Lung (tissue), 12 donors: ENCODE data around the gene UTS2. TPM values are rescaled to one million over a fixed set of nuclear protein-coding genes. Genes with fewer than 3 reads are reported as not detected.

Experiments
- ATAC-seq: fragments of 200-7000 bp; cut with Tn5 transposase; one replicate; pipeline ENCODE4 v1.9.1; 2020; ENCODE audit warnings: moderate number of reproducible peaks; ENCODE audit not compliant: insufficient read depth, low FRiP score
- DNase-seq, 3 donors: peaks; one replicate each; pipeline ENCODE4 v3.0.0-alpha.2; 2013 to 2017
- H3K27ac ChIP-seq, 2 donors: one replicate each; pipeline ENCODE4 v1.5.1; 2013; ENCODE audit warnings: mild to moderate bottlenecking in 2 of 2, moderate library complexity in 2 of 2, control low read depth in 1 of 2, inconsistent platforms in 1 of 2, low read depth in 1 of 2, low read length in 1 of 2
- H3K27me3 ChIP-seq, 3 donors: one replicate each; pipeline ENCODE4 v1.5.1; 2013; ENCODE audit warnings: low read length in 2 of 3; ENCODE audit not compliant: control insufficient read depth in 3 of 3, insufficient read depth in 3 of 3
- H3K36me3 ChIP-seq, 4 donors: one replicate each; pipeline ENCODE4 v1.5.1; 2013; ENCODE audit warnings: low read length in 4 of 4, mild to moderate bottlenecking in 1 of 4, moderate library complexity in 1 of 4; ENCODE audit not compliant: control insufficient read depth in 4 of 4, insufficient read depth in 4 of 4
- H3K4me1 ChIP-seq, 5 donors: one replicate each; pipeline ENCODE4 v1.5.1; 2013; ENCODE audit warnings: low read length in 5 of 5, mild to moderate bottlenecking in 2 of 5, moderate library complexity in 1 of 5; ENCODE audit not compliant: control insufficient read depth in 5 of 5, insufficient read depth in 5 of 5
- H3K4me3 ChIP-seq: one replicate; pipeline ENCODE4 v1.5.1; 2013; ENCODE audit warnings: mild to moderate bottlenecking, control low read depth, moderate library complexity
- H3K9ac ChIP-seq, 2 donors: one replicate each; pipeline ENCODE4 v1.5.1; 2013; ENCODE audit warnings: low read length in 2 of 2, control low read depth in 1 of 2; ENCODE audit not compliant: insufficient read depth in 1 of 2
- H3K9me3 ChIP-seq, 4 donors: one replicate each; pipeline ENCODE4 v1.5.1; 2013; ENCODE audit warnings: low read length in 3 of 4, mild to moderate bottlenecking in 1 of 4, moderate library complexity in 1 of 4; ENCODE audit not compliant: control insufficient read depth in 4 of 4, insufficient read depth in 3 of 4
- WGBS, 2 donors: extraction: QIAGEN DNeasy Blood & Tissue Kit; methylation state at CpG; one replicate each; pipeline ENCODE4 v1.1.7; 2013; 5-methylcytosine and 5-hydroxymethylcytosine counted together
- polyA plus RNA-seq, 2 donors: library from polyadenylated mRNA; stranded (reverse); fragments of 200-250 nt; gene quantifications; one replicate each; pipeline ENCODE4 v1.2.1, GENCODE V29; 2013
- total RNA-seq, 2 donors: library from RNA; depleted of rRNA in 1 of 2; stranded (reverse); fragments of >200 nt in 1 of 2; gene quantifications; one replicate each; pipeline ENCODE4 v1.2.1, GENCODE V29; 2014 to 2021
- TF ChIP-seq, protein P1 (sequence below): IDR thresholded peaks from 2 replicates; pipeline ENCODE4 v1.5.1; 2012; ENCODE audit warnings: mild to moderate bottlenecking; ENCODE audit errors: control extremely low read depth, extremely low read depth
- donor health status: control.
- donor health status: control.
- donor health status: Bipolar disorder and iron deficiency.
- donor health status: healthy.
- donor health status: DM: yes; HTN: yes; CAD: no.

UTS2 gene
- total and polyA plus RNA-seq, 4 donors, result 0.82 to 1.8 TPM; not detected in 2

DNA sequence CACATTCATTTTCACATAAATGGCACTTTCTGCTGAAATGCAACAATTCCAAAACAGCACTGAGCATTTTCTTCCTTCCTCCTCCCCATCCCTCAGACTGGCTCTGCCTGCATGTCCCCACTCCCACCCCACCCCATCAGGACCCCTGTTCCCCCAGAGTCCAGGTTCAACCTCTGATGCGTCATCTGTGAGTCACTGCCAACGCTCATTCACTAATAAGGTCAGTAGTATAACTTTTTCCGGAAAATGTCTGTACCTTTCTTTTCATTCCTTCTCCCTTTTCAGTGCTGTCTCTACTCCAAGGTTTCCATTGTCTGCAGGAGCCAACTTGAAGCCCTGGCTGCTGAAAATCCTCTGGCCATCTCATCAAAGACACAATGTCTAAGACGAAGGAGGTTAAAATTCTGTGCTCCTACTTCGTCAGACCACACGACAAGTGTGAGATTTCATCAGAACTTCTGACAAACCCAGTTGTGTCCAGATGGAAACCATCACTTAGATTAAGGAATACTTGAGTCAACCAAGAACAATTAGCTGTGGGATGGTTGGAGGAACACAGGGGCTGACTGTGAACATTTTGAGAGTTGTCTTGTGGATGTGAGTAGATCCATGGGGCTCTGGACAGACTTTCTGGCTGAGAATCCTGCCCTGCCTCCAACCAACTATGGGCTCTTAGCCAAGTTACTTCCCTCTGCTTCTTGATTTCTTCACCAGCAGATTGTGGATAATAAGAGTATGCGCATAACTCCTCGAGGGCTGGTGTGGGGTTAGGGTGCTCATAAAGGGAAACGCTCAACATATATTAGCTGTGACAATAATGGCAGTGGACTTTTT, 35.6 kb upstream of the UTS2 start:
- 79 to 80% methylated on average over 9 of the region's 9 CpGs for WGBS, 2 donors
- DNase-seq (peak; percentile 56 to 82 (median 73)), ATAC-seq (peak; percentile 29)
- Histone ChIP-seq H3K4me1 (no peaks in the 10 kb centered on the region), H3K27me3 (peaks cover 0 to 5% (median 0%) of the 10 kb centered on the region in 3 donors), H3K9me3 (no peaks in the 10 kb centered on the region), H3K27ac (no peak overlapping the region), H3K9ac (no peak overlapping the region), H3K4me3 (no peak overlapping the region), H3K36me3 (no peaks in the 10 kb centered on the region)
- TF ChIP-seq, protein P1, sequence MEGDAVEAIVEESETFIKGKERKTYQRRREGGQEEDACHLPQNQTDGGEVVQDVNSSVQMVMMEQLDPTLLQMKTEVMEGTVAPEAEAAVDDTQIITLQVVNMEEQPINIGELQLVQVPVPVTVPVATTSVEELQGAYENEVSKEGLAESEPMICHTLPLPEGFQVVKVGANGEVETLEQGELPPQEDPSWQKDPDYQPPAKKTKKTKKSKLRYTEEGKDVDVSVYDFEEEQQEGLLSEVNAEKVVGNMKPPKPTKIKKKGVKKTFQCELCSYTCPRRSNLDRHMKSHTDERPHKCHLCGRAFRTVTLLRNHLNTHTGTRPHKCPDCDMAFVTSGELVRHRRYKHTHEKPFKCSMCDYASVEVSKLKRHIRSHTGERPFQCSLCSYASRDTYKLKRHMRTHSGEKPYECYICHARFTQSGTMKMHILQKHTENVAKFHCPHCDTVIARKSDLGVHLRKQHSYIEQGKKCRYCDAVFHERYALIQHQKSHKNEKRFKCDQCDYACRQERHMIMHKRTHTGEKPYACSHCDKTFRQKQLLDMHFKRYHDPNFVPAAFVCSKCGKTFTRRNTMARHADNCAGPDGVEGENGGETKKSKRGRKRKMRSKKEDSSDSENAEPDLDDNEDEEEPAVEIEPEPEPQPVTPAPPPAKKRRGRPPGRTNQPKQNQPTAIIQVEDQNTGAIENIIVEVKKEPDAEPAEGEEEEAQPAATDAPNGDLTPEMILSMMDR, result no peak

DNA sequence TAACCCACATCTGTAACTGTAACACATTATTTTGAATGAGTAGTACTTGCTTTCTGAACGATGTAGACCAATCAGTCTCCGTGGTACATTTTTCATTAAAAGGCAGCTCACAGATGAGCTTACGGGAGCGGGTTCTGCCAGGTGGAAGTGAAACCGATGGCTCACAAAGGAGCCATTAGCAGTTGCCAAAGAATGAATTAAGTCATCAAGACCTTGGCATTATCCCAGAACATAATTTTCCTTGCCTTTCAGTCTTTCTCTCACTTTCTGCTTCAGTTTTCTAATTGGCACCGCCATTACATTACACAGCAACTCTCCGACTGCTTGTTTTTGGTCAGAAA, 33.5 kb upstream of the UTS2 start:
- DNase-seq (peak in 1 of 3 donors; percentile 10), ATAC-seq (no peak)
- no peaks in the 10 kb centered on the region for H3K36me3 ChIP-seq
- H3K9me3 ChIP-seq, result no peaks in the 10 kb centered on the region
- TF ChIP-seq, protein P1, result no peak
- no peak overlapping the region for H3K9ac ChIP-seq
- peaks cover 0 to 5% (median 0%) of the 10 kb centered on the region in 3 donors for H3K27me3 ChIP-seq
- H3K4me1 ChIP-seq, result no peaks in the 10 kb centered on the region
- 53 to 63% methylated on average over 7 of the region's 7 CpGs for WGBS, 2 donors
- H3K4me3 ChIP-seq, result no peak overlapping the region
- H3K27ac ChIP-seq, result no peak overlapping the region

DNA sequence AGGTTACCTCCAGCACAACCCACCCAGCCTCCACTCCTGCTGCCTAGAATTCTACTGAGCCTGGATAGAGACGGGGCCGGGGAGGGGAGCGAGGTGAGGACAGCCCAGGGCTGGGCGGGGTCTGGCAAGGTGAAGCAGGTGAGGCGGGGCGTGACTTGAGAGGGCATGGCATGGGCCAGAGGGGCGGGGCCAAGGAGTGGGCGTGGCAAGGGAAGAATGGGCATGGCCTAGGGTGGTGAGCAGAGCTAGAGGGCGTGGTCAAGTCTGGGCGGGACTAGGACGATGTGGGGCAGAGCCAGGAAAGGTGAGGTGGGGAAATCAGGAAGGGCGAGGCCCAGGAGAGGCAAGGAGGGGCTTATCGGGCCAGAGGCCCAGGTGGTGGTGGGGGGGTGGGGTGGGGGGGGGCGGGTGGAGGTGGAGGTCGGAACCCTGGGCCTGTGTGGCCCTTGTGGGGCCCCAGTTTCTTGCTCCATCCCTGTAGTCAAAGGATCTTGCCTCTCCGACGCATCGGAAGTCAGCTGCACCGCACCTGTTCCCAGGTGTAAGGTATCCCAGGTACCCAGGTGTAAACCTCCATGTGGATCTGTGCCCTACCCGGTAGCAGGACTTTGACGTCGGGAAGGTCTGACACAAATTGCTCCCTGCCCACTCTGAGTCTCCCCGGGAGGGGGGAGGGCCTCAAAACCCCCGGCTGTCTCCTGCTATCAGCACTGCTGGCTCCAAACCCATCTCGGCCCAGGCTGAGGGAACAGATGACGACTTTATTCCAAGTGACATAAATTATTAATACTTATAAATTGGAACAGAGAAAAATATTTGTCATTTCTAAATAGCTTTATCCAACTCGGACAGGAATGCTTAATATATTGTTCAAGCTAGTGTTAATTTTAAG, 32.9 kb upstream of the UTS2 start:
- Histone ChIP-seq H3K27ac (no peak overlapping the region), H3K4me1 (no peaks in the 10 kb centered on the region), H3K4me3 (no peak overlapping the region), H3K36me3 (no peaks in the 10 kb centered on the region), H3K9me3 (no peaks in the 10 kb centered on the region), H3K27me3 (peaks cover 0 to 5% (median 0%) of the 10 kb centered on the region in 3 donors), H3K9ac (no peak overlapping the region)
- TF ChIP-seq, protein P1, result no peak
- 25 to 36% methylated on average over 20 to 26 of the region's 27 CpGs for WGBS, 2 donors
- ATAC-seq (peak; percentile 63), DNase-seq (peak in 1 of 3 donors; percentile 21)
